ENCODE data around the gene EPHA7. TPM values are rescaled to one million over a fixed set of nuclear protein-coding genes. Genes with fewer than 3 reads are reported as not detected.

The EPHA7 gene
- total RNA-seq, 1 donor from 2014 or later: 0.10 TPM

DNA sequence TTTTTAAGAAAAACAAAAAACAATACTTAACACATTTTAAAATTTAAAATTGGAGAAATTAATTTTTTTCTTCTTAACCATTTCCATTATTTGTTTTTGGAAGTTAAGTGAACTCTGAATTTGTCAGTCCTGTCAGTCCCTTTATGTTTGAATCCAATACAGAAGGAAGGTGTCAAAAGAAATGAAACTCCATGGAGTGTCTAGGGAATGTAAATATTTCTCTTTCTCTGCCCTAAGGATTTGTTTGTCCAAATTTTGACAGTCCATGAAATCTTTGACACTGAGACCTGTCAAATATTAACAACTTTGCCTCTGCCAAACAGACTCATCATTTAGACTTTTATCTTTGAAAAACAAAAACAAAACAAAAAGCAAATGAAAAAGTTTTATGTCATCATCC is 166.4 kb downstream of the EPHA7 start:
- DNase-seq (ENCODE audit: low spot score): no peak

DNA sequence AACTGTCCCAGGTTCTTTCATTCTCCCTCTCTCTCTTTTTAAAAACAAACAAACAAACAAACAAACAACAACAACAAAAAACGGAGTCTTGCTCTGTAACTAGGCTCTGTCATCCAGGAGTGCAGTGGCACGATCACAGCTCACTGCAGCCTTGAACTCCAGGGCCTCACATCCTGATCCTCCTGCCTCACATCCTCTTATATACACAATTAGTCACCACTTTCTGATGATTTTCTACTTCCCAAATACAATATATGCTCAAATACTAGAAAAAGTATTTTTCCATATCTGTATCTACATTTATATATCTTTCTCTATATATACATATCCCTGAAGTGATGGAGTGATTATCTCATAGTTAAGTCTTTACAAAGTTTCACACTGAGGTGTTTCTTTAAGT is 170.7 kb downstream of the EPHA7 start:
- DNase-seq (ENCODE audit: low spot score): no peak

DNA sequence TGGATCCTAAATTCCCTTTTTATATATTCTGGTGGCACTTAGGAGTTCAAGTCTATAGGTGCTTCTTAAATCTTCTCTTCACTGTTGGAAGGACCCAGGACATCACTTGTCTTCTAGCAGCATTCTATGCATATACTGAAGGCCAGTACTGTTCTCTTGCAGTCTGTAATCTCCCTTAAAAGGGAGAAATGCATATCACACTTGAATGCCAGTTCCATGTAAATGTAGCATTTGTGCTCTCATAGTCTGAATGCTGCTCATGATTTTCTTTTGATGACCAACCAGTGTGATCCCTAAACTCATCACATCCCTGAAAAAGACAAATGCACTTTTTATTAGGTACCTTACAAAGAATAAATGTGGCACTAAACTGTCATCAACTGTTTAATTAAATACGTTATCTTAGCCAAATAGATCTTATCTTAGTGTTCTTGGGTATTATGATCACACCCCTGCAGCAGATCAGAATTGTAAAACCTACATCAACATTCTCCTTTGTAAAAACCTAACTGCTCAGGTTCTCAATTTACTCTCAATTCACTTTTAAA is 176.1 kb downstream of the EPHA7 start:
- no peak for DNase-seq (ENCODE audit: low spot score)

DNA sequence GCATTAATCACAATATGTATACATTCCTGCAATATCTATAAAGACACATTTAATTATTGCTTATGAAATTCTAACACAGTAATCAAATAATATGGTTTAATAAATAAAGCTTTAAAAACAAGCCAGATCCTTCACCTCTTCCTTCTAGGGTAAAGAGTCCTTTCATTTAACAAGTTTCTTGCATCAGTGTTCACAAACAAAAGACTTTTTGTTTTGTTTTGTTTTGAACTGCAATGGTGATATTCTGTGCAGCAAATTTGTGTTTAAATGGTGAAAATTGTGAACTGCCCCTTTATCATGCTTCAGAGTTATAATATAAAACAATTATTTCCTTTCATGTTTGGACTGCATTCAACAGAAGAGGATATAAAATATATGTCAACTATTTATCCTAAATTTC is 177.3 kb downstream of the EPHA7 start:
- DNase-seq (ENCODE audit: low spot score): no peak

DNA sequence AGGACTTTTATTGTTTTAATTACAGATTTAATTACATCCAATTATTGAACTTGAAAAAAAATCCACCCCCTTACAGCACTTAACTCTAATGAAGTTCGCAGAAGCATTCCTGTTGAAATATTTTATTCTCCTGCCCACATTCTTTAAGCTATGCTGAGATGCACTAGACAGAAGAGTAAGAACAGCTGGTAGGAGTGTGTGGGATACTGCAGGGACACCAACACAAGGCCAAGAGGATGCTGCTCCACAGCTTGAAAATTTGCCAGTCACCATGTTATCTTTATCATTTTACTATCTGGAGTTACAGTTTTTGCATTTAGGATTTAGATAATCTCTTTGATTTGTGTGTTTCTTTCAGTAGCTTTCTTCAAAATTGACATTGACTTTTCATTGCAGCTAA is 180.7 kb downstream of the EPHA7 start:
- no peak for DNase-seq (ENCODE audit: low spot score)

DNA sequence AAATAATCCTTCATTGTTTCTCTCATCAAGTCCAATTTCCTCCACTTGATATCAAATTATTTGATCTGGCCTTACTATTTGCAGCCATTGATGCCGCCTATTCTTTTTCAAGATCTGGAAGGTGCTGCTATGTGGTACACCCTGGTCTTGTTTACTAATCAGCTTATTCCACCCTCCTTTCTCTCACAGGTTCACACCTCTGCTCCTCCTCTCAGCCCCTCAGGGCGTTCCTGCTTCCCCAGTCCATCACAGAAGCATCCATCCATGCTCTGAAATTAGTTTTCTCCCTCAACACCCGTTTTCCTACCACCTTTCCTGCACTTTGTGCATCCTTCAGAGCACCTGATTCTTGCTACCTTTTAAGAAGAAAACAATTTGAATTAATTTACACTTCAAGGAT is 183.6 kb downstream of the EPHA7 start:
- DNase-seq (ENCODE audit: low spot score): no peak

DNA sequence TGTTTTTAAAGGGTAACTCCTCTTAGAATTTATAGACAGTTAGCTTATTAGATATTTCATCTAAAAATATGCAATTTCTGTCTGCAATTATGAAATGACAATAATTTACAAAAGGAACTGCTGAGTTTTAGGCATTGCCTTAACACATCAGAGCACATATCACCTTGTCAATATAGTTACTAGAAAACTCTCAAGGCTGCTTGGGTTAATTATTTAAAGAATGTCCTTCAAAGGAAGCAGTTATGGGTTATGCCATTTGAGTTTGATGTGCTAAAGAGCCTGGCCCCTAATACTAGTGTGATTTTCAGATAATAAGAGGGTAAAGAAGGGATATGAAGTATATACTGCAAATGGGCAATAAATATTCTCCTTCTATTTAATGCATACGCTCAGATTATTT is 192.5 kb downstream of the EPHA7 start:
- DNase-seq (ENCODE audit: low spot score): no peak

DNA sequence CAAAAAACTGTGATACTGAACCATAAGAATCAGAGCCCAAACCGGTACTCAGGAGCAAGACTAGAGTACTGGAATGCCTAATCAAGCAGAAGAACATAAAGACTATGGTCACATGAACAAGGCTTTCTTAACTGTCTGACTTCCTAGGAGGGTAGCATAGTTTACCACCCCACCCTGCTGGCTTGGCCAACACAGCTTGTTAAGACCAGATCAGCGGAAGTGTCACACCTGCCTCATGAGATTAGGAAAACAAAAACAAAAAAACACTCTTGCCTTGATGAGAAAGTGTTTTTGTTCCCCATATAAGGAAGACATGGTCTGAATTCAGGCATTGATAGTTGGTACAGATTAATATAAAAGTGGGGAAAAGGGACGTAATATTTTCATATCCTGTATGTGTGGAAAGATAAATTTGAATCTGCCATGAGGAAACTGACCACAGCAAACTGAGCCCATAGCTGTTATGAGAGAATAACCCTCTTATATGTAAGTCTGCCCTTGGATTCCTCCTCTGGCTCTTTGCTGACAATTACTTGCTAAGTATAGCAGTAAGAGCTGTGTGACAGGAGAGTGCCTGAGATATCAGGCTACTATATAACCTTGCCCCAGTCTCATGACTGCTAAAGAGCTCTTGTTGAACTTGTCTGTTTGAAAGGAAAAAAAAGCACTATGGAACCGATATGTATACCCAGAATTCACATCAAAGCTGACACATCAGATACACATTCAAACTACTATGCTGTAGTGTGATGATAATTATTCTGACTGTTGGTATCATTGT is 197.1 kb downstream of the EPHA7 start:
- DNase-seq (ENCODE audit: low spot score): no peak

DNA sequence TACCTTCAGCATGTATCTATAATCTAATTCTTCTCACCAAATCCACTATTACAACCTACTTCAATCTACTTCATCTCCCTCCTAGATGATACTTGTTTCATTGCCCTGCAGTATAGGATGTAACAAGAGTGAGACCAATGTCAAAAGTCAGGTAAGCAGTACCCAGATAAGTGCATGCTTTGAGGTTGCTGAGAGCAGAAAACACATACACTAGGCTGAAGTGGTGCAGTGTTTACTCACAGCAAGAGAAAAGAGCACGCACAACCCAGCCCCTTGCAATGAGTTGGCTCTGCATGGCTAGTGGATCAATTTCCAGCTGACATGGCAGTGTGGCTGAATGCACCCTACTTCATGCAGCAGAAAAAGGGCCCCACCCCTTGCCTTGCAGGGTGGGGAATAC is 199.9 kb downstream of the EPHA7 start:
- no peak for DNase-seq (ENCODE audit: low spot score)

DNA sequence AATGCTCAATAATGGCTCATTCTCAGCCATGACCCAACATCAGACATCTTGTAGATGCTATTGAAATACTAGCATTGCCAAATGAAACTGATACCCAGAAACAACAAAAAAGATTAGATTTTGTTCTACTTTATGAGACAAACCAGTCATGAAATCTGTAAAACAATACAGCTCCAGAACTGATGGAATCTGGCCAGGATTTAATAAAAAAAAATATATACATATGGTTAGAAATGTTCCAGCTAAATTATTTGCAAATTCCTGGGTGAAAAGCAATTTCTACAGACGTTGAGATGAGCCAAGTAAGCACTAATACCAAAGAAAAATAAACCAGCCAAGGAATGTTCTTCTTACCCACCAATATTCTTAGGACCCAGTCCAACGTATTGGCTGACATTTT is 201.3 kb downstream of the EPHA7 start:
- DNase-seq (ENCODE audit: low spot score): no peak

DNA sequence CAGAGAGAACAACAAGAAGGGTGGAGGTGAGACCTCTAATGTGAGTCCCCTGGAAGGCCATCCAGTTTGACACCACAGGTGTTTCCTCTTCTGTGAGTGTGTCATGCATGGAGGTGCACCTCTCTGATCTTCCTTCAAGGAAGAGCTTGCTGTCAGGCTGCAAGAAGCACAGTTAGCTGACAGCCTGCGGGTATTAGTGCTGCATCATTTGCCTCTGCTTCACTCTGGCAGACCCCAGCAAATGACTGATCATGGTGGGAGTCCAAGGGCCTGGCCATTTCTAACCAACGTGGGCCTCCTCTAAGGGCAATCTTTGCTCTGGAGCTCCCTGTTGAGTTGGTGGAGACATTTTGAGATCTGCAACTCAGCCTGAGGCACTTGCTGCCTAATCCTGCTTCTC is 206.3 kb downstream of the EPHA7 start:
- no peak for DNase-seq (ENCODE audit: low spot score)

DNA sequence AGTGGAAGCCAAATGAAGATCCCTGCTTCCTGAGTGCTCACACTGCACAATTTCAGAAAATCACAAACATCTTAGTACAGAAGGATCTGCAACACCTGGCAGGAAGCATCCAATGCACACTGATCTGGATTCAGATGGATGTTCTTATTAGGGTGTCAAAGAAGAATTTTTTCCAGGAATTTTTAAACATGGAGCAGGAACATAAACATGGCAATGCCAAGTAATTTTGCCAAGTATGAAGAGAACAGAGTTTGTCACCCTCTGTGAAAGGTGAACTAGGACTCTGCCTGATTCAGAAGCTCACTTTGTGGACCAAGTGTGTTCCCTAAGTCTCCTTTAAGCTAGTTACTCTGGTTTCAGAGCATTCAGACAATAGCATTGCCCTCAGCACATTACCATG is 208.5 kb downstream of the EPHA7 start:
- DNase-seq (ENCODE audit: low spot score): no peak

DNA sequence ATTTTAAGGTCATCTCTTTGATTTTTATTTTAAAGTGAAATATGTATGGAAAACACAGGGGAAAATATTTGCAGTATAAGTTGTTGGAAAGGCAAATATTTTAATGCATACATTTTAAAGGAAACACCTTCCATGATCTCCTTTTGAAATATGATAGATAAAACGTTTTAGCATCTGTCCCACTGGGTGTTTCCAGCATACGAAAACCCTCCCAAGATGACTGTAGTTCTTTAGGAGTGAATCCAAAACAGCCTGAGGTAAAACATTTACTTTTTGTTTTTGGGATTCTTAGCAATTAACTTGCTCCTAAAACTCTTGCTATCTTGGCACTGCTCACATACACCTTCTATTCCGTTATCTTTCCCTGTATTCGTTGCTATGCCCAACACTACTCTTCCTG is 210.0 kb downstream of the EPHA7 start:
- no peak for DNase-seq (ENCODE audit: low spot score)

DNA sequence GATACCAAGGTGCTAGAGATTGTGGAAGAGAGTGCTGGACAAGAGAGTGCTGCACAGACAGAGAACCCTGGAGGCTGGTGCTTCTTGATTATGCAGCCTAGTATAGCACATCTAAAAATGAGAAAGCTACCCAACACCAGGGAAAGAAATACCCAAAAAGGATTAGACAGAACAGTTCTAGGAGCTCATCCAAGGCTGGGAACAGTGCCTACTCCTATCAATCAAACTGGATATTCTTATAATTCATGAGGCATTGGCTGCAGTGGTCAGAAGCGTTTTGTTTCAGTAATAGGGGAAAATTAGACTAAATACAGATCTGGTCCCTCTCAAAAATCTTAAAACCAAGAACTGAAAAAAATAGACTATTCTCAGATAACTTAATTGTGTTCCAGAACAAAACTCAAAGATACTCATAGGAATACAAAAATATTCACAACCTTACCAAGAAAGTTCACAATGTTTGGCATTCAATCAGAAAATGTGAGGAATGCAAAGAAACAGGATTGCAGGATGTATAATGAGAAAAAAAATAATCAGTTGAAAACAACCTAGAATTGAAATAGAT is 222.9 kb downstream of the EPHA7 start:
- no peak for DNase-seq (ENCODE audit: low spot score)

DNA sequence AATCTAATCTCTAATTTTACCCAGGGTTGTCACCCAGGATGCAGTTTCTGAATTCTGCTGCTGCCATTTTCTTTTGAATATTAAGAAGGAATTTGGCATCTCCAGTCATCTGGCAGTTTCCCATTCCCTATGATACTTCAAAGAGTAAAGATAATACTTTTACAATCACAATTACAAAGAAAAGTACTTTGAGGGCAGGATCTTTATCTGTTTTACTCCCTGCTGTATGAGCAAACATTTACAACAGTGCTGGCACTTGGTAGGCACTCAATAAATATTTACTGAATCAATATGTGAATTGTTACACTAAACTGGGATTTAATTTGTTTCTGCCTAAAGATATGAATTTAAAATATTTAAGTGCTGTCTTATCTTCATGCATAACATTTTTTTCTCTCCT is 224.9 kb downstream of the EPHA7 start:
- no peak for DNase-seq (ENCODE audit: low spot score)

DNA sequence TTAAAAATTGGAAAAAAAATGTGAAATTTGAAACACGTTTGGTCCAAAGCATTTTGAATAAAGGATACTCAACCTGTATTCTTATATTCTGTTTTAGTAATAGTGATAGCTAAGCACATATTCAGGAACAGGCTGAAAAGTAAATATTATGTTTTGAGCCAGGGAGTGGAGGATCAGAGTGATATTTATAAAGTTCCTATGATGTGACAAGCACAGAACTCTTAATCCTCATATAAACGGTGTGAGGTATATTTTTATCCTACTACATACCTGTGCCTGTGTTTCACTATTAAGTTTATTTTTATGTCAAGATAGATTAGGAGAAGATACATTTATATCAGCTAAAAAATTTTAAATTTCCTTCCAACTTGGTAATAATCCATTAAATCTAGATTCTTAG is 225.5 kb downstream of the EPHA7 start:
- no peak for DNase-seq (ENCODE audit: low spot score)

All from mesenteric fat pad (tissue), 1 donor.